ENCODE data around the gene ZNF667.

The ZNF667 gene

GRCh38 chr19:56403764-56404704 lies 73.1 kb downstream of the ZNF667 start, which contains the start of gene ZNF583 (continued):
- no peak for TF ChIP-seq ZNF558 (tag by site-specific recombination; IDR thresholded peaks at IDR 0.05)
- peak; percentile 36; the same call in 1 of the 2 replicates for TF ChIP-seq KLF8 (tag by site-specific recombination; IDR thresholded peaks at IDR 0.05)
- TF ChIP-seq ZBTB11 (tag by site-specific recombination; conservative IDR thresholded peaks at IDR 0.05; ENCODE audit: low read depth) = peak; percentile 79
- TF ChIP-seq ZNF830 (tag by site-specific recombination; IDR thresholded peaks at IDR 0.05; ENCODE audit: low read depth) = no peak
- no peak; the same call in 1 of the 2 replicates for TF ChIP-seq OVOL3 (tag by site-specific recombination; IDR thresholded peaks at IDR 0.05)
- no peak for TF ChIP-seq ZNF747 (tag by site-specific recombination; IDR thresholded peaks at IDR 0.05)
- TF ChIP-seq ZNF26 (tag by site-specific recombination; IDR thresholded peaks at IDR 0.05) = no peak
- TF ChIP-seq ZNF701 (tag by site-specific recombination; IDR thresholded peaks at IDR 0.05) = no peak
- TF ChIP-seq ZNF302 (tag by site-specific recombination; IDR thresholded peaks at IDR 0.05; ENCODE audit: low read depth) = no peak
- TF ChIP-seq ZNF133 (tag by site-specific recombination; IDR thresholded peaks at IDR 0.05) = peak; percentile 41; the same call in 1 of the 2 replicates
- TF ChIP-seq ZNF791 (tag by site-specific recombination; IDR thresholded peaks at IDR 0.05) = 0 out of 2 replicates have a peak, but pooled peaks have one; percentile 13
- peak; percentile 75 for TF ChIP-seq MZF1 (tag by site-specific recombination; IDR thresholded peaks at IDR 0.05; ENCODE audit: borderline replicate concordance)
- no peak for TF ChIP-seq INSM2 (tag by site-specific recombination; IDR thresholded peaks at IDR 0.05)
- no peak for TF ChIP-seq ELK4 (IDR thresholded peaks at IDR 0.05; ENCODE audit: borderline replicate concordance, low read depth, low read length)
- no peak for TF ChIP-seq SALL2 (tag by site-specific recombination; IDR thresholded peaks at IDR 0.05; ENCODE audit: borderline replicate concordance)
- no peak; the same call in 1 of the 2 replicates for TF ChIP-seq TCF7L2 (IDR thresholded peaks at IDR 0.05; ENCODE audit: borderline replicate concordance, low read depth, low read length)
- TF ChIP-seq ZNF112 (tag by site-specific recombination; IDR thresholded peaks at IDR 0.05) = no peak
- TF ChIP-seq PRDM10 (tag by site-specific recombination; IDR thresholded peaks at IDR 0.05) = 0 out of 2 replicates have a peak, but pooled peaks have one; percentile 14
- TF ChIP-seq OSR2 (tag by site-specific recombination; IDR thresholded peaks at IDR 0.05) = no peak
- peak; percentile 77 for TF ChIP-seq ZNF169 (tag by site-specific recombination; IDR thresholded peaks at IDR 0.05)
- TF ChIP-seq YY2 (tag by site-specific recombination; IDR thresholded peaks at IDR 0.05) = no peak
- peak; percentile 55 for TF ChIP-seq KLF9 (tag by site-specific recombination; IDR thresholded peaks at IDR 0.05; ENCODE audit: low read depth)
- peak; percentile 78; the same call in 1 of the 2 replicates for TF ChIP-seq KLF16 (tag by site-specific recombination; IDR thresholded peaks at IDR 0.05)
- no peak for TF ChIP-seq ZNF341 (tag by site-specific recombination; IDR thresholded peaks at IDR 0.05; ENCODE audit: low read depth)
- peak; percentile 90 for TF ChIP-seq ZBTB48 (tag by site-specific recombination; IDR thresholded peaks at IDR 0.05)
- no peak for TF ChIP-seq ZNF488 (tag by site-specific recombination; IDR thresholded peaks at IDR 0.05)
- TF ChIP-seq ZNF239 (tag by site-specific recombination; IDR thresholded peaks at IDR 0.05) = peak; percentile 9; the same call in 1 of the 2 replicates

Measured in HEK293 (cell line).